ACHN (cell line): Measurements from ENCODE around the gene YPEL1.
"Not testable (repeated sequence)": the region's sequence is repeated elsewhere in the genome, so short reads cannot be mapped to it uniquely, and the experiment has no call there.

Experiments
- DNase-seq: peaks from one replicate; pipeline ENCODE4 v3.0.0-alpha.2; 2015
- in situ Hi-C: cut with HindIII; loops from 2 replicates; pipeline ENCODE4 v1.10.0; 2017; ENCODE audit warnings: low sequenced_read_pairs, low pct_ligation_motif_present, low pct_unique_long_range_greater_than_20kb

Gene YPEL1

DNA sequence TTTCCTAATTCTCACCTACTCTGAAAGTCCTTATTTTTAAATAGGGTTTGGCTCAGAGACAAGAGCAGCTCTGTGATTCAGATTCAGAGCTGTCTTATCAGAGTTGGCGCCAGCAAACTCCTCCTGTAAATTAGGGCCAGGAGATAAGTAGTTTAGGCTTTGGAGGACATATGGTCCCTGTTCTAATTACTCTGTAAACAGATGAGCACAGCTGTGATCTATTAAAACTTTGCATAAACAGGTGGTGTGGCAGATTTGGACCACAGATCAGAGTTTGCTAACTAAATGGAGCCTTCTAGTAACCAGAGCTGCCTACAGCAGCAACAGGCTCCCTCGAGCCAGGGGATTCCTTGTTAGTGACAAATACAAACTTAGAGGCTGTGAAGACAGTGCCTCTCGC, 27.9 kb downstream of the YPEL1 start:
- in situ Hi-C loops = no loop called here
- no peak for DNase-seq

- DNase-seq = no peak
- in situ Hi-C loops = no loop called here
Measured at GRCh38 chr22:21703684-21704316, 31.8 kb downstream of the YPEL1 start.

DNA sequence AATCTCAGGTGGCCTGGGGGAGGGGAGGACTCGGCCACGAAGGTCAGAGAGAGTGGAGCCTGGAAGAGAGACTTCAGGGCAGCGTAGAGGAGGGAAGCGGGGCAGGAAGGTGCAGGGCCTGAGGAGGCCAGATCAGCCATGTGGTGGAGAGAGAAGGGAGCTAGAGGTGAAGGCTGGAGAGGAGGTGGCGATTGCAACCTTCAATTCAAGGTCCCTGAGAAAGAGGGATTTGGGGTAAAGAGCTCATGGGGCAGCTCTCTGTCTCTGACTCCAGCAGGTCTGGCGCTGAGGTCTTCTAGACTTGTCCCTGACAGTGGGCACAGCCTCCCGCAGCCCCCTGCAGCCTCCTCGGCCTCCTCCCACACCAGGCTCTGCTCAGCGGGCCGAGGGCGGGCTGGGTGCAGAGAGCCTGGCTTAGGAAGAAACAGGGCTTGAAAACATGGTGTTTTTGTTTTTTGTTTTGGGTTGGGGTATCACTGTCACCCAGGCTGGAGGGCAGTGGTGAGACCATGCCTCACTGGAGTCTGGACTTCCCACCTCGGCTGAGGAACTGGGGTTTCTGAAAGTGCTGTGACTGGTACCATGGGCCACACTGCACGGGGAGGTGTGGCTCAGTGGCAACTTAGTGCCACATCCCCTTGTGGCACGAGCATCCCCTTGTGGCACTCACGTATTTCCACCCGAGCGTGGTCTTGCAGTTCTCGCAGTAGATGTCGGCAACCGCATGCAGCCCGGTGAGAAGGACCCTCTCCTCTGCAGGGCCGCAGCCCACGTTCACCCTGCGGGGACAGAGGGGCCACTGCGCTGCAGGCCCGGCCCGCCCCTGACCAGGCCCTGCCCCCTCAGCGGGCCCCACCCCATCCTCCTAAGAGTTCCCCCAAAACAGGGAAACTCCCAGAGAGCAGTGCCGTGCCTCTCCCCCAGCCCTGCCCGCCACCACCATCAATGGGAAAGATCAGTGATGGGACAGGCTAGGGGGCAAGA, 32.6 kb downstream of the YPEL1 start:
- no peak for DNase-seq

DNA sequence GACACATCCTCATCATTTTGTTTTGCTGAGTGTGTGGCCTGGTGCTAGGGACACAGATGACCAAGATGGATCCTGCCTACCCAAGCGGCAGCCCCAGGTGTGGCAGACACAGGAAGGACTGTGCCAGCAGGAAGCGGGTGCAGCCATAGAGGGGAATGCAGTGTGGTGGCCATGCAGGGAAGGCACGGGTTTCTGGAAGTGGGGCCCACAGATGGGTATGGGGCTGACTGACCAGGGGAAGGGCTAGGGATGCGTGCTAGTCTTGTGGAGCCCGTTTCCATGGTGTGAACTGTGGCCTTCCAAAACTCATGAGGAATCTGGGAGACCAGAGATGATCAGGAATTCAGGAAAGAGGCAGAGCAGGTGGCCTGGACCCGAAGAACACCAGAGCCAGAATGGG, 33.5 kb downstream of the YPEL1 start:
- in situ Hi-C loops = no loop called here
- no peak for DNase-seq

More for the DNA sequence above, 32.6 kb downstream of the YPEL1 start:
- in situ Hi-C loops = no loop called here

DNA sequence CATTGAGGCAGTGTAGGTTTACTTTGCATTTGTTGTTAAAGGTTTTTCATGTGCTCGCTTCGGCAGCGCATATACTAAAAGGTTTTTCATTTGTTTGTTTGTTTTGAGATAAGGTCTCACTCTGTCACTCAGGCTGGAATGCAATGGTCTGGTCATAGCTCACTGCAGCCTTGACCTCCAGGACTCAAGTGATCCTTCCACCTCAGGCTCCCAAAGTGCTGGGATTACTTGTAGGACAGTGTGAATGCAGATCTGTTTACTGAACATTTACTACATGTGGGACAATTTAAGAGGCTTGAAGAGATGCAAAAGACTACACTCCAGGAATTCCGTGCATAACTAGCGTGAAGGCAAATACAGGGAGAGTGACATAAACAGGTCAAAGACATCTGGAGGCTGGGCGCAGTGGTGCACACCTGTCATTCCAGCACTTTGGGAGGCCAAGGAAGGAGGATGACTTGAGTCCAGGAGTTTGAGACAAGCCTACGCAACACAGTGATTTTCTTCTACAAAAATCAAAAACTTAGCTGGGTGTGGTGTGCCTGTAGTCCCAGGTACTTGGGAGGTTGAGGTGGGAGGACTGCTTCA, 34.1 kb downstream of the YPEL1 start:
- DNase-seq = no peak
- in situ Hi-C loops = no loop called here

DNA sequence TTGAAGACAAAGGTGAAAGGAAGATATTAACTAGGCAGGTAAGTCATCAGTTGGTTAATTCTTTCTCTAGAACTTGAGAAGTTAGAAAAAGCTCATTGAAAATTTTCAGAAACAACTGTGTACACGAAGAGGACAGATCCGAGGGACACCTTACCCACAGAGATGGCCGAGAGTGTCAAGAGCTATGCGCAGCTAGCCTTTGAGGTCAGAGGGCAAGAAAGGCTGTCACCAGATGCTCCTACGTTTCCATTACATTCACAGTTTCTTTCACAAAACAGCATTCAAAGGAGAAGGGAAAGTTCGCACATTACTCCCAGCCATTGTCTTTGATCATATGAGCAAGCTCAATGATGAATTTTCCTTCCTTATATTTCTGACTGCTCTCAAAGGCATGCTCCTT, 34.8 kb downstream of the YPEL1 start:
- in situ Hi-C loops = no loop called here
- no peak for DNase-seq

- in situ Hi-C loops = no loop called here
- no peak for DNase-seq
Measured at GRCh38 chr22:21699643-21700042, 36.0 kb downstream of the YPEL1 start.

DNA sequence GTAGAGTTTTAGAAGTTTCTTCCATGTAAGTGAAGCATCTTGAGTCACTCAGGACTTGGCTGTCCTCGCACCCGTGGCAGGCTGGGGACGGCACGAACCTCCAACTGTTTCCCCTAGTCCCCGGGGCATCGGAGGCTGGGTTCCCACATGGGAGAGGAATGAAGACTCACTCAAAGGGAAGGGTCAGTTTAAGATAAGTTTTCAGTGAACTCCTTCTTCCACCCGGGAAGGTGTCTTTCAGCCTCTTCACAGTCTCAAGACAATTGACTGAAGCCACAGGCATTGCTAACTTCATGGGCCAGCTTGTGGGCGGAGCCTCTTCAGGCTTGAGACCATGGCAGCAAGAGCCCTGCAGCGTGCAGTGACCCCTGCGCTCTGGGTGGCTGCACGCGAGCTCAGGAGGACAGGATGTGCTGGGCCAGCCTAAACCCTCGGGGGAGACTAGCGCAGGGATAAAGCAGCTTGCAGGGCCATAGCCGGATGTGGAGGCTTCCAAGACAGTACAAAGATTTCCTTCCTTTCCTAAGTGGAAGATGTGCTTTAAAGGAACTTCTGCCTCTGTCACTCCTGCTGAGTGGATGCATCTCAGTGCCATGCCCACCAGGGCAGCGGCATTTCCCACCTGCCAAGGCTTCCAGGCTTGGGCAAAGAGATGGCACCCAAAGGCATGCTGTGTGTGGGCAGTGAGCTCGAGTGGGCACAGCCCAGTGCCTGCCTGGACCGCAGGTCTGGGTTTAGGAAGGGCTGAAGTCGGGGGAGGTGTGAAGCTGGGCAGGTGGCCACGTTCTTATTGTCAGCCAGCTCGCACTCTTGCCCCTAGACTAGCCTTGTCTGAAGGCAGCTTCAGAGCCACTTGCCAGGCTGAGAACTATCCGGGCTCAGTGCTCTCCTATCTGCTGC, 36.9 kb downstream of the YPEL1 start:
- no peak for DNase-seq
- in situ Hi-C loops = no loop called here

DNA sequence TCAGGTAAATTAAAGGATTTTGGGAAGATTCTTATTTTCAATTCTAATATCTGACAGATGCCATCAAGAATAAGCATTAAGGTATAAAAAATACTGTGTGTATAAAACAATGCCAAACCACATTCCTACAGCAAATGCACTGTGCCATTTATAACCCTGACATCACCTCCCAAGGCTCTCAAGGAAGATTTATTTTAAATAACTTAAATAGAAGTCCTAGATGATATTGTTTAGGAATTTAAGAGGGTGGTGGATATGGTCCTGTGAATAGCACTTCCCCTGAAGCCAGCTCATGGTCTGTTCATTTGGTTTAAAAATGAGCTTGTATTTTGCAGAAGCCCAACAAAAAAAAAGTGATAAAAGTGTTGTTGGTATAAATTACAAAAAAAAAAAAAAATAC, 37.7 kb downstream of the YPEL1 start:
- in situ Hi-C loops = no loop called here

GRCh38 chr22:21697021-21697771, 38.4 kb downstream of the YPEL1 start:
- DNase-seq = no peak
- in situ Hi-C loops = no loop called here

More for the DNA sequence above, 37.7 kb downstream of the YPEL1 start:
- no peak for DNase-seq

GRCh38 chr22:21696115-21696514, 39.5 kb downstream of the YPEL1 start:
- DNase-seq = no peak

DNA sequence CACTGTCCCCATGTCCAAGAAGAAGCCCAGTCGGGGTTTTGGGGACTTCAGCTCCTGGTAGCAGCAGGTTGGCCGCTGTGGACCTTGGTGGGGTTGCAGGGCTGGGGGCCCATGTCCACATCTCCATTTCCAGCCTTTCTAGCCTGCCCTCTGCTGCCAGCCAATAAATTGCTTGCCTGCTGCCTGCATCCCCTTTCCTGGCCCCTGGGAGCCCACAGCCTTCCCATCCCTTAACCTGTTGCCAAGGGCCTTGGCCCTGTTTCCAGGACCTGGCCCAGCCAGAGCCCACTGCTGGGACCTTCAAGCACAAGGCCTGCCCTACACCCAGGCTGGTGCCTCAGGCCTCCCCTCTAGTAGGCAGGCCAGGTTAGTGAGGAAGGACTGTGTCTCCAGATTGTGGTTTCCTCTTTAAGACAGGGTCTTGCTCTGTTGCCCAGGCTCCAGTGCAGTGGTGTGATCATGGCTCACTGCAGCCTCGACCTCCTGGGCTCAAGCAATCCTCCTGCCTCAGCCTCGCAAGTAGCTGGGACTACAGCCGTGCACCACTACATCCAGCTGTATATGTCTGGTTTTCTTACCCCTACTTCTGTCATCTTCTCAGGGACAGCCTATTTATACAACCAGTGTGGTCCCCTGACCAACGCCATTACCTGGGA, 40.0 kb downstream of the YPEL1 start:
- in situ Hi-C loops = no loop called here

More at GRCh38 chr22:21696115-21696514, 39.5 kb downstream of the YPEL1 start:
- in situ Hi-C loops = no loop called here

GRCh38 chr22:21694795-21695429, 40.7 kb downstream of the YPEL1 start:
- DNase-seq = no peak
- in situ Hi-C loops = no loop called here

More for the DNA sequence above, 40.0 kb downstream of the YPEL1 start:
- no peak for DNase-seq

DNA sequence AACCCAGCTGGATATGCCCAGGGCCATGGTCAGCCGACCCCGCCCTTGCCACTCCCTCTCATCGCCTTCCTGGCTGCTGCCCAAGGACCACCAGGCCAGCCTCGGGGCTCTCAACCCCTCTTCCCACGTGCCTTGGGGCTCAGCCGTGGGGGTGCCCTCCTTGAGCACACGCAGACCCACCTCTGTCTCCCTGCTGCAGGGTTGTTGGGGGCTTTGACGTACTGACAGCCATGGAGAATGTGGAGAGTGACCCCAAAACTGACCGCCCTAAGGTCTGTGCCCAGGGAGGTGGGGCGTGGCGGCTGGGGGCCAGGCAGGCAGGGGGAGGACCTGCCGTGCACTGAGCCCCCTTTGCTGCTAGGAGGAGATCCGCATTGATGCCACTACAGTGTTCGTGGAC, 41.2 kb downstream of the YPEL1 start:
- in situ Hi-C loops = no loop called here
- DNase-seq = no peak

DNA sequence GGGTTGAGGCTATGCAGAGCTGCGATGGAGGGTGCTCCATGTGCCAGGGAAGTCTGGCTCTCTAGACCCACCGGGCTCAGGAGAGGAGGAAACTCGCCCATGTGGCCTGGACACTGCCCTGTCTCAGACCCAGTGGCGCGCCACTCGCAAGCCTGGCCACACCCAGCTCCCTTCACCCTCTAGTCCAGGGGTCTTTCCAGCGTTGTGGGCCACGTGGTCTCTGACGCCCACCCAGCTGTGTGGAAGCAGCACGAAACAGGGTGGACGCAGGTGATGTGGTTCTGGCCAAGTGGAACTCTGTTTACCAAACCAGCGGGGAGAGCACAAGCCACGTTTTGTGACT, 41.6 kb downstream of the YPEL1 start:
- in situ Hi-C loops = no loop called here
- no peak for DNase-seq

DNA sequence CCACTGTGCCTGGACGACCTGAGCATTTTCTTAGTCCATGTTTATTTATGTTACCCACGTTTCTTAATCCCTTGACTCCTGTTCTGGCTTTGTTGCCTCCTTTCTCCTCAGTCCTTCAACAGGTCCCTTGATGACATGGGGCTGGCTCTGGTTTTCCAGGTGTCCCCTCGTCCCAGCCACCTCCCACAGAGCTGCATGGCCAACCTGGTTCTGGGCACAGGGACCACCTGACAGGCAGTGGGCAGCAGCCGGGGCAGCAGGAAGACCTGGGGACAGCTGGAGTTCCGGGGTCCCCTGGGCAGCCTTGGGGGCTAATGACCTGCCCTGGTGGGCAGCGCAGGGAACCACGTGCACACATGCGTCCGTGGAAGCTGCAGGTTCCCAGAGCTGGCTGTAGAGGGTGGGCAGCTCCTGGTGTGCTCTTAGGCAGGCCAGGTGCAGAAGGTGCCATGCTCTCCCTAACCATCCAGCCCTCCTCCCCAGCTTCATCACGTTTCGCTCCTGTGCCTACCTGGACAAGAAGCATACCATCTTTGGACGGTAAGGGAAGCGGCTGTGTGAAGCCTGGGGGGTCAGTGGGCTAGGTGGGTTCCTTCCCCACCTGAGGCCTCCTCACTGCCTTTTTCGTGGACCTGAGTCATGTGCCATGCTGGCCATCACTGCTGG, 42.1 kb downstream of the YPEL1 start:
- in situ Hi-C loops = no loop called here
- no peak for DNase-seq

- DNase-seq, in situ Hi-C loops: not testable (repeated sequence)
Measured at GRCh38 chr22:21692856-21693255, 42.7 kb downstream of the YPEL1 start.
